Measurements from ENCODE around the gene RHOD. TPM values are rescaled to one million over a fixed set of nuclear protein-coding genes. Genes with fewer than 3 reads are reported as not detected.

RHOD gene
- total RNA-seq: 15.4 and 24.5 TPM in 2 replicates

DNA sequence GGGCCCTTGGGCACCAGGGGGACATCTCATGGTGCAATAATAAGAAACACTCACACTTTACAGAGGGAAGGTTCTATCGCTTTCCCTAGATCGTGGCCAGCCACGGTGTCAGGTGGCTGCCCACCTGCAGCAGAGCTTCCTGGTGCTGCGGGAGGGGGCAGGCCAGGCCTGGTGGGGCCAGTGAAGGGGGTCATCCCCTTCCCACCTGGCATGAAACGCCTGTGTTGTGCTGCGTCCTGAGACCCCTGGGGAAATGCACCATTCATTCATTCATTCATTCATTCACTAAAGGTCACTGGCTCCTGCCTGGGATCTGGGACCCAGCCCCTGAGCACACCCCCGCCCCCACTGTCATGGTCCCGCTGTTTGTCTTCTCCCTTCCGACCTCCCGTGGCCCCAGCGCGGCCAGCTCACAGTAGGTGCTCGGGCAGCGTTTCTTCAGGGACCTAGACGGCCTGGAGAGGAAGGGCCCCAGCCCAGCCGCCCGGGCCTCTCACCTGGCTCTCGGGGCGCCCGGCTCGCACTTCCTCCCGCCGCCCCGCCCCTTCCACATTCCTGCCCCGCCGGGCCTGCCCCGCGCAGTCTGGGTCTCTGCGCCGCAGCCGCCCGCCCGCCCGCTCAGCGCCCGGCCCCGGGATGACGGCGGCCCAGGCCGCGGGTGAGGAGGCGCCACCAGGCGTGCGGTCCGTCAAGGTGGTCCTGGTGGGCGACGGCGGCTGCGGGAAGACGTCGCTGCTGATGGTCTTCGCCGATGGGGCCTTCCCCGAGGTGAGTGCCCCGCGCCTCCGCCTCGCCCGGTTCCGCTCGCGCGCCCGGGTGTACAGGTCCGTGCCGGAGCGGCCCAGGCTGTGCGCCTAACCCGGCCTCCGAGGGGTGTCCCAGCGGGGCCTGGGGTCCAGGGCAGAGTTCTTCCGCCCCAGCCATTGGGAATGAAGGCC, at the start of gene RHOD:
TSS of gene RHOD (plus strand) at position 581 of the 938 bp plus-strand sequence. CDS start at position 637, 56 bp downstream.
- DNase-seq: peak; percentile 48

DNA sequence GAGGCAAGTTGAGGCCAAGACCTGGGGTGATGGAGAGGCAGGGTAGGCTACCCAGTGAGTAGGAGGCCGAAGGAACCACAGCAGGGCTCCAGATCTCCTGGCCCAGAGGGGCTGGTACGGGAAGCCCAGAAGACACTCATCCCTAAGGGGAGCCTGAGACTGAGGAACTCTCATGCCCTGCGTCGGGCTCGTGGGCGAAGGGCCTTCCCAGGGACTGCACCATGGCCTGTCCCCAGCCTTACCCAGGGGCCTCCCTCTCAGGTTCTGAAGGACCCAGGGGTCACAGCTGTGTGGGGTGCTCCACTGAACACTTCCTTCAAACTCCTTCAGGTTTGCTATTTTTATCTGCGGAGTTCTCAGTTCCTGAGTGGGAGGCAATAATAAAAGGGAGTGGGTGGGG, 49.5 kb upstream of the RHOD start:
- no peak for DNase-seq

- no peak for DNase-seq
Measured at GRCh38 chr11:67010296-67010905, 46.2 kb upstream of the RHOD start.

- no peak for DNase-seq
Measured at GRCh38 chr11:67013511-67014045, 43.1 kb upstream of the RHOD start.

DNA sequence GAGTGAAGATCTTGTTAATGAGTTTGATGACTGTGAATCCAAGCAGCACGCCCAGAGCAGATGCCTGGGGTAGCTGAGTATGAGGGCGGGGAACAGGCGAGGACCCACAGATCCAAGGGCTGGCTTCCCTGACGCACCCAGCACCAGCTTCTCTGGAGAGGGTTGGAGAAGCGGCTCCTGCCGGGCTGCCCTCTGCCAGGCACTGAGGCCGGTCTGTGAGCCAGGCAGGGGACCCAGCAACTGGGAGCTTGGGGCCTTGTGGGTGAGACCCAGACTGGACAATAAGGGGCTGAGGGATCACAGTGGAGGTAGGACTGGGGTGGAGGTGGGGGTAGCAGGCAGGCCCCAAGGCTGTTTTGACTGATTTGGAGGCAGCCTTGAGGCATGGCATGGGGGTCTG, 42.3 kb upstream of the RHOD start:
- no peak for DNase-seq

DNA sequence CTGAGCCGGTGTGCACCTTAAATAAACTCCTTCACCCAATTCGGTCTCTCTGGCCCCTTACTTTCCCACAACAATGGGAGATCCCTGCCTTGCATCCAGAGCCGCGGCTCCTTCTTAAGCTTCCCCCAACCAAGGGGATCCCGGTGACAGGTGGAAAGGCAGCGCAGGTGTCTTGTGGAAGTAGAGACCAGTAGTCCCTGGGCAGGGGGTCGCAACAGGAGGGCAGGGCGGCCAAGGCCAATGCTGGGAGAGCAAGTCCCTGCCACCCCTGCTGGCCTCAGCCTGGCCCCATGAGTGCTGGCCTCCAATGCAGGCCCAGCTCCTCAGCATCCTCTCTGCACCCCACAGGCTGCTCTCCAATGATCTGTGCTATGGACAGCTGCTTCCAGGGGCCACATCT, 41.6 kb upstream of the RHOD start:
- no peak for DNase-seq

DNA sequence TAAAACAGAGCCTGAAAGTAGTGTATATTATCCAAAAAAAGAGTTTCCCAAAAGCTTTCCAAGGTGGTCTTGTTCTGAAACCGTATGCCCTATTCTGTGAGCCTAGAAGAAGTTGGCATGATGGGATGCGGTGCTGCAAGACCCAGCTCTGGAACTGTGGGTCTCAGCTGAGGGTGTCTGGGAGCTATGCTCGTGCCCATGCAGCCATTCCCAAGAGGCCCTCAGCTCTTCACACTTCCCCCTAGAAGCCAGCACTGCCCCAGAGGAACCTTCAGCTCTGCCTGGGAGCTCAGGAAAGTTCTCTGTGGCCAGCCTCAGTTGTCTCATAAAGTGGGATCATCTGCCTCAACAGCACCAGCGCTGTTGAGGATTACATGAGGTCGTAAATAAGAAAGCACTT, 40.1 kb upstream of the RHOD start:
- no peak for DNase-seq

DNA sequence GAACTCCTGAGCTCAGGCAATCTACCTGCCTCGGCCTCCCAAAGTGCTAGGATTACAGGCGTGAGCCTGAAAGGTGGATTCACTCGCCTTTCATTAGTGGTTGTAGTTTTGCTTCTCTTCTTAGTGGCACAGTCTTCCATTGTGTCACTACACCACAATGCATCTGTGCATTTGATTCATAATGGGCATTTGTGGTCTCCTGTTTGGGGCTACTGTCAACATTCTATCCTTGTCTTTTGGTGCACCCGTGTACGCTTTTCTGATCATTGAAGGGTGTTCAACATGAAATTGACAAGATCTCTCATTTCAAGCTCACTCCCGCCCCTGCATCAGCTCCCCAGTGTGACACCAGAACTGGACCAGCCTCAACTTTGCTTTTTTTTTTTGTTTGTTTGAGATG, 35.7 kb upstream of the RHOD start:
- no peak for DNase-seq

DNA sequence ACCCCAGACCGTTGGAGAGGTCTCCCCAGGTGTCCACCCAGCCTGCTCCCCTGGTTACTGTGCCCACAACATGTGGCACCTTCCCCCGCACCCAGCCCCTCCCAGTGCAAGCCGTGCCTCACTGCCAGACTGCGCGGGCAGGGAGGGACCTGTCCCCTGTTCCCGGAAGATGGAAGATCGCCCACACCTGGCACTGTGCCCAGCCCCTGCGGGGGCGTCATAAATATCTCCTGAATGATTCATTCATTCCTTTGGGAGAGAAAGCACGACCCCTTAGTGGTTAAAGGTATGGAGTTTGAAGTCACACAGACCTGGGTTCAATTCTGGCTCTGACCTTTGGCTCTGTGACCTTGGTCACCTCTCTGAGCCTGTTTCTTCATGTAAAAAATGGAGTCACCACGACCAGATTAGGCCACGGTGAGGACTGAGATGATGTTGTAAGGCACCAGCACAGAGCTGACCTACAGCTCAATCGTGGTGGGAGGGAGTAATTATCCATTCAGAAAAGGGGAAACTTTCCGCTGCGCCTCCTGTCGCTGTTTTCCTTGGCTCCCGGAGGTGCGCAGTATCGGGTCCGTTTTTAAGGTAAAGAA, 34.2 kb upstream of the RHOD start:
- DNase-seq: peak; percentile 46

GRCh38 chr11:67022961-67023956, 33.4 kb upstream of the RHOD start, which contains the start of gene SYT12:
Gene SYT12, plus strand, starts transcription at chr11:67023134. Its CDS starts 7,011 bp downstream, at chr11:67030145.
- DNase-seq: peak; percentile 37

DNA sequence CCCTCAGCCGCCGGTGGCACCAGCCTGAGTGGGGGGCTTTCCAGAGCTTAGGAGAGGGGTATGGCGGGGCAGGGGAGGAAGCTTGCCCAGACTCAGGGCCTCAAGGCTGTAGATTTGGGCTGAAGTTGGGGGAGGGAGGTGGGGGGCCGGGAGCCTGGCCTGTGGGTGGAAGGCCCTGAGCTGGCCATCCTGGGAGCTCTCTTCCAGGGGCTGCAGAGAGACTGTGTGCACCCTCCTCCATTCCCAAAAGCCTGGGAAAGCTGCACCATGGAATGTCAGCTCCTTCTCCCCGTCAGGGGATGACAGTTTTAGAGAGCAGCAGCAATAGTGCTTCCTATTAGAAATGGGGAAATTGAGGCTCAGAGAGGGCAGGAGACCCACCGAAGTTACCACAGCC, 32.7 kb upstream of the RHOD start:
- no peak for DNase-seq

GRCh38 chr11:67024410-67024809, 32.2 kb upstream of the RHOD start:
- DNase-seq: no peak

DNA sequence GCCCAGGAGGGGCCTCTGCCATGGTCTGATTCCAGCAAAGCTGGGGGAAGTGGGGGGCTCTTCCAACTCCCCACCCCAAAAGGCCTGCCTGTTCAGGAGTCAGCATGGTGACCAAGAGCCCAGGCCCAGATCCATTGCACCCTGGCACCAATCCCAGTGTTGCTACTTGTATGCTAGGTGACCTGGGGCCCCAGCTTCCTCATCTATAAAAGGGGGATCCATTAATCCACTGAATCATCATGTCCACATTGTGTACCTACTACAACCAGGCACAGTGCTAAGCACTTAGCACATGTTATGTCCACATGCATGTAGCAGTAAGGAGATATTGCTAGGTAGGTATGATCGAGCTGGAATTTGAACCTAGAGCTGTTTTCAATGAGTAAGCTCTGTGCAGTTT, 31.7 kb upstream of the RHOD start:
- DNase-seq: no peak

- no peak for DNase-seq
Measured at GRCh38 chr11:67025750-67026149, 30.9 kb upstream of the RHOD start.

- DNase-seq: no peak
Measured at GRCh38 chr11:67026941-67027340, 29.7 kb upstream of the RHOD start.

DNA sequence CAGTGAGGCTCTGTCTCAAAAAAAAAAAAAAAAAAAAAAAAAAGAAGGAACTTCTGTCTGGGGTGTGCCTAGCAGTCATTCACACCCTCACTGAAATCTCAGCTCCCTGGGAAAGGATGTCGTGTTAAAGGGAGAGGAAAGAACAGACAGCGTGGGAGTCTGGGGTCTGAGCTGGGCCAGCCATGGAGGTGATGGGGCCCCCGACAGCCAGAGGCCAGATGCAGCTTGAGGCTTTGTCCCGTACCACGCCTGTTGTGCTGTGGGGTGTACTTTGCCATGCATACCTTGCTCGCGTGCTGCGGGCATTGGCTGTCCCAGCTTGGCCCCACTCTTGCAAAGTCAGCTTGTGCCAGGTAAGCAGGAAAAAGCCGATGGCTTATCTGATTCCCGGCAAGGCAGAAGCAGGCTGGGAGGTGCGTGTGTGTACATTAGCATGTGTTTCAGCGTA, 29.1 kb upstream of the RHOD start:
- DNase-seq: no peak

DNA sequence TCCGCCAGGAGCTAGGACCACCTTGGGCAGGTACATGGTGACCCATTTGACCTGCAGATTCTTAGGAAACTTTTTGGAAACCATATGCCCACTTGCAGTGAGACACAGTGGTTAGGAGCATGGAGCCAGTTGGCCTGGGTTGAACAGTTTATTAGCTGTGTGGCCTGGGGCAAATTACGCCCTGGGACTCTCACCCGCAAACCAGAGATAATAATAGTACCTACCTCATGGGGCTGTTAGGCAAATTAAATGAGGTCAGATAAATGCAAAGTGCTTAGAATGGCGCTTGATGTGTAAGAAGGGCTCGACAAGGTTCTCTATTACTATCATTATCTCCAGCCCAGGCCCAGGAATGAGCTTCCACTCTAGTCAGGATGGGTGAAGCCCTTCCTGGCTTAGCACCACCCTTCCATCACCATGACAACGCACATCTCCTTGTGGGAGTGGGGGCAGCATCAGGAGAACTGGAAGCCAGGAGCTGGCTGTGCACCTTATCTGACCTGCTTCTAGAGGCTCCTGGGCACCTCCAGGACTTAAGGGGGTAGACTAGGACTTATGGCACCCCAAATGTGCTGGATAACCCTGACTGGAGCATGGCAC, 28.6 kb upstream of the RHOD start:
- DNase-seq: no peak

DNA sequence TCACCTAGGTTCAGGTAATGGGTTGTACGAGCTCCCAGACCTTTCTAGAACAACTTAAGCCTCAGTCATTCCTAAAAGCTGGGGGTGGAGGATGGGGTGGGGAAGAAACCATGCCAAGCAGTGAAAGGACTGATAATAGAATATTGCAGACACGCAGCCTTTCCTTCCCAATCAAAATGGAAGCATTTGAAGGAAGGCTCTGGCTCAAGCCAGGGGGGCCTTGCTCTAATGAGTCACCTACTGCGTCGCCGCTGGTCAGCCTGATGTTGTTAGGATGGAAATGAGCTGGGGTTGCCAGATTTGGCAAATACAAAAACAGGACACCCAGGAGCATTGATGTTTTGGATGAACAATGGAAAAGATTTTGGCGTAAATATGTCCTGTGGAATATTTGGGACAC, 27.5 kb upstream of the RHOD start:
- DNase-seq: no peak

DNA sequence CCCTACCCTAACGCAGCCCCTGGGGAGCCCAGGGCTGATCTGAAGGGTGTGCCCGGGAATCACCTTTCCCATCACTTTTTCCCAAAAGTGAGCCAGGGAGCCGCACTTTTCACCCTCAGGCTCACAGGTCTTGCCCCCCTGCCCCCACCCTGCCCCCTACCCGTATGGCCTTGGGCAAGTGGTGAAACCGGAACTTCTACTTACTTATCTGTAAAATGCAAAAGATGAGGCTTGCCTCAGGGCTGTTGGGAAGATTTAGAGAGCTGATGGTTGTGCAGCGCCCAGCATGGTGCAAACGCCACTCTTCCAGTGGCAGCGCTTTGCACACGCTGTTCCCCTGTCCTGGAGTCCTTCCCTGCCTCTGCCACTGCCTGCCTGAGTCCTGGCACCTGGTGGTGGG, 25.7 kb upstream of the RHOD start:
- no peak for DNase-seq

GRCh38 chr11:67031791-67032561, 24.7 kb upstream of the RHOD start:
- DNase-seq: no peak
